A549 (cell line): ENCODE results near the gene NETO2.

ENCODE experiments used
- CBX2 ChIP-seq: fragments of 200-600 bp; sonication (generic); IDR thresholded peaks from 2 replicates; pipeline ENCODE4 v1.6.1; 2016; ENCODE audit warnings: low read depth, mild to moderate bottlenecking, borderline replicate concordance
- CTCF ChIP-seq: fragments of >200 bp; sonication (Bioruptor Twin); formaldehyde crosslinking; IDR thresholded peaks from 3 replicates; pipeline ENCODE4 v1.5.1; 2016
- EP300 ChIP-seq, 2 experiments: fragments of >200 bp; sonication (Bioruptor Twin); formaldehyde crosslinking; IDR thresholded peaks; 2 replicates in 1 of 2; 3 replicates in 1 of 2; pipeline ENCODE4 v1.6.1; 2016 to 2017
- JUN ChIP-seq, 2 experiments: fragments of >200 bp; sonication (Bioruptor Twin); formaldehyde crosslinking; IDR thresholded peaks; 2 replicates in 1 of 2; 3 replicates in 1 of 2; pipeline ENCODE4 v1.6.1; 2016 to 2017
- MAZ ChIP-seq: fragments of 150-350 bp; IDR thresholded peaks from 2 replicates; pipeline ENCODE4 v1.6.1; 2014; ENCODE audit warnings: antibody characterized with exemption, low read depth, low read length, borderline replicate concordance
- PBX3 ChIP-seq: IDR thresholded peaks from 2 replicates; pipeline ENCODE4 v1.6.1; 2012
- POLR2A ChIP-seq: IDR thresholded peaks from 2 replicates; pipeline ENCODE4 v1.6.1; 2012; ENCODE audit warnings: mild to moderate bottlenecking, low read length
- REST ChIP-seq: fragments of 200-600 bp; sonication (generic); IDR thresholded peaks from 2 replicates; pipeline ENCODE4 v1.6.1; 2016; ENCODE audit warnings: antibody characterized with exemption, mild to moderate bottlenecking, moderate library complexity
- SMC3 ChIP-seq: fragments of >200 bp; sonication (Bioruptor Twin); formaldehyde crosslinking; IDR thresholded peaks from 3 replicates; pipeline ENCODE4 v1.6.1; 2018; ENCODE audit warnings: inconsistent platforms

- TF ChIP-seq JUN (IDR thresholded peaks at IDR 0.05) (no peak), POLR2A (no peak), REST (no peak), EP300 (IDR thresholded peaks at IDR 0.05) (no peak), CBX2 (no peak), CTCF (no peak), SMC3 (no peak), PBX3 (no peak), MAZ (no peak)
Observed at GRCh38 chr16:47180073-47180472, 36.3 kb upstream of the NETO2 start.
